SK-N-SH (cell line): Measurements from ENCODE around the gene FHIP2A.

ENCODE experiments used
- CHD2 ChIP-seq: fragments of 150-350 bp; IDR thresholded peaks from 2 replicates; pipeline ENCODE4 v1.6.1; 2018; ENCODE audit warnings: low read length; ENCODE audit not compliant: partially characterized antibody
- CTCF ChIP-seq: fragments of 200-600 bp; sonication (generic); IDR thresholded peaks from 2 replicates; pipeline ENCODE4 v1.6.1; 2017; ENCODE audit warnings: antibody characterized with exemption, mild to moderate bottlenecking, moderate library complexity
- EP300 ChIP-seq, 2 experiments: IDR thresholded peaks; 2 replicates each; pipeline versions ENCODE4 v1.4.0 to v1.6.1; 2012; ENCODE audit warnings: borderline replicate concordance in 1 of 2, low read depth in 1 of 2, low read length in 1 of 2
- EZH2phosphoT487 ChIP-seq: fragments of 200-600 bp; sonication (generic); IDR thresholded peaks from 2 replicates; pipeline ENCODE4 v1.6.1; 2017; ENCODE audit warnings: low read depth, mixed run types, mild to moderate bottlenecking, antibody characterized with exemption, moderate library complexity, borderline replicate concordance
- FOXM1 ChIP-seq: IDR thresholded peaks from 2 replicates; pipeline ENCODE4 v1.4.0; 2012; ENCODE audit warnings: low read depth, mild to moderate bottlenecking
- GABPA ChIP-seq: IDR thresholded peaks from 2 replicates; pipeline ENCODE4 v1.4.0; 2012; ENCODE audit warnings: low read depth, mild to moderate bottlenecking
- IRF3 ChIP-seq: fragments of 150-350 bp; IDR thresholded peaks from 2 replicates; pipeline ENCODE4 v1.6.1; 2016; ENCODE audit warnings: mild to moderate bottlenecking, low read depth, low read length
- MAX ChIP-seq: IDR thresholded peaks from 2 replicates; pipeline ENCODE4 v1.4.0; 2012; ENCODE audit warnings: low read depth
- POLR2AphosphoS5 ChIP-seq: IDR thresholded peaks from 2 replicates; pipeline ENCODE4 v1.6.1; 2012; ENCODE audit warnings: low read depth, low read length
- RAD21 ChIP-seq: IDR thresholded peaks from 2 replicates; pipeline ENCODE4 v1.6.1; 2012; ENCODE audit warnings: mild to moderate bottlenecking, low read length
- REST ChIP-seq: IDR thresholded peaks from 2 replicates; pipeline ENCODE4 v1.6.1; 2012; ENCODE audit warnings: mild to moderate bottlenecking, low read depth, low read length, moderate library complexity
- SIN3A ChIP-seq: IDR thresholded peaks from 2 replicates; pipeline ENCODE4 v1.6.1; 2012; ENCODE audit warnings: low read depth, mild to moderate bottlenecking, low read length, moderate library complexity, borderline replicate concordance
- YY1 ChIP-seq: IDR thresholded peaks from 2 replicates; pipeline ENCODE4 v1.4.0; 2012; ENCODE audit warnings: low read depth, mild to moderate bottlenecking
- TF ChIP-seq, protein P1 (sequence below): fragments of 150-350 bp; IDR thresholded peaks from 2 replicates; pipeline ENCODE4 v1.6.1; 2017; ENCODE audit warnings: antibody characterized with exemption, low read length, low read depth, borderline replicate concordance

DNA sequence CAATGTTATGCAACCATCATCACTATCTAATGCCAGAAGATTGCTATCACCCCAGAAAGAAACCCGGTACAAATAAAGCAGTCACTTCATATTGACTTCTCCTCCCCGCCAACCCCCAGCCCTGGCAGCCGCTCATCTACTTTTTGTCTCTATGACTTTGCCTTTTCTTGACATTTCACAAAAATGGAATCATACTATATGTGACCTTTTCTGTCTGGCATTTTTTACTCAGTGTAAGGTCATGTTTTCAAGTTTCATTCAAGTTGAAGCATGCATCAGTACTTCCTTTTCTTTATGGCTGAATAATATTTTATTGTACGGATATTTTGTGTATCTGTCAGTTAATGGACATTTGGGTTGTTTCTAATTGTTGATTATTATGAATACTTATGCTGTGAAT lies 28.1 kb downstream of the FHIP2A start:
- TF ChIP-seq CTCF (no peak), EP300 (IDR thresholded peaks at IDR 0.05; ENCODE audit: borderline replicate concordance in 1 of 2, low read depth in 1 of 2, low read length in 1 of 2) (no peak), GABPA (no peak), EZH2phosphoT487 (no peak), REST (no peak), FOXM1 (no peak), RAD21 (no peak), POLR2AphosphoS5 (no peak), SIN3A (no peak), MAX (no peak), YY1 (no peak), CHD2 (no peak), IRF3 (no peak)
- TF ChIP-seq, protein P1, sequence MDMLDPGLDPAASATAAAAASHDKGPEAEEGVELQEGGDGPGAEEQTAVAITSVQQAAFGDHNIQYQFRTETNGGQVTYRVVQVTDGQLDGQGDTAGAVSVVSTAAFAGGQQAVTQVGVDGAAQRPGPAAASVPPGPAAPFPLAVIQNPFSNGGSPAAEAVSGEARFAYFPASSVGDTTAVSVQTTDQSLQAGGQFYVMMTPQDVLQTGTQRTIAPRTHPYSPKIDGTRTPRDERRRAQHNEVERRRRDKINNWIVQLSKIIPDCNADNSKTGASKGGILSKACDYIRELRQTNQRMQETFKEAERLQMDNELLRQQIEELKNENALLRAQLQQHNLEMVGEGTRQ, result no peak
